ENCODE data around the gene SPSB1.
"Not testable (repeated sequence)": the region's sequence is repeated elsewhere in the genome, so short reads cannot be mapped to it uniquely, and the experiment has no call there.

SPSB1 gene

DNA sequence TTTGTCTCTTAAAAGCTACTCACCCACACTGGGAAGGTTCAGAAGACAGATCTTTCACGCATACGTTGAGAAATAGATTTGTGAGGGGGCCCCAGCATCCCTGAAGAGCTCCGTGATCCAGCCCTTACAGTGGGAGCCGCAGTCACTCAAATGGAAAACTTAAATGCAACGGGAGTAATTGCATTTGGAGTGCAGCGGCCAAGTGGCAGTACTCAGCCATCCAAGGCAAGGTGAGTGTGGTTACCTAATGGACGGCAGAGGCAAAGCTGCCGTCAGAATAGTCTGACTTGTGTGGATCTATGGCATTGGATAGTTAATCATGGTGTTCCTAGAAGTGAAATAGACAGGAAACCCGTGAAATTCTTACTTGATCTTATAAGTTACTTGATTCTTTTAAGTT is 5.1 kb downstream of the SPSB1 start:
- no peaks in the 10 kb centered on the region for H3K27me3 Mint-ChIP-seq
- peaks cover 5% of the 10 kb centered on the region for H3K4me1 Mint-ChIP-seq (ENCODE audit: low read depth)
- H3K27ac Mint-ChIP-seq, result no peak overlapping the region
- H3K4me3 Mint-ChIP-seq, result no peak overlapping the region
- no peaks in the 10 kb centered on the region for H3K9me3 Mint-ChIP-seq (ENCODE audit: low read depth)
- H3K36me3 Mint-ChIP-seq, result no peaks in the 10 kb centered on the region

DNA sequence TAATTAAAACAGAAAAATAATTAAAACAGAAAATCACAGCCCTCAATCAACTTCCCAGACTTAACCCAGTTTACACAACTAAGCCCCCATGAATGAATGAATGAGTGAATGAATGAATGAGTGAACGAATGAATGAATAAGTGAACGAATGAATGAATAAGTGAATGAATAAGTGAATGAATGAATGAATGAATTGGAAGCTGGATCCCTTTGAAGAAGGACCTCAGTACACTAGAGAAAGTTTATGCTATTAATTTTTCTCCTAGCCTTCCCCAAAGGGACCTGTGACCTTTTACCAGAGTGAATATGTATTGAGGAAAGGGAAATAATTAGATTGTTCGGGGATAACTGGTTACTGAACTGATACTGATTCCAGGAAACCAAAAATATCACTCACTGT is 5.6 kb downstream of the SPSB1 start:
- Mint-ChIP-seq H3K9me3 (ENCODE audit: low read depth) (no peaks in the 10 kb centered on the region), H3K36me3 (no peaks in the 10 kb centered on the region), H3K27ac (no peak overlapping the region), H3K4me1 (ENCODE audit: low read depth) (peaks cover 5% of the 10 kb centered on the region), H3K4me3 (no peak overlapping the region), H3K27me3 (no peaks in the 10 kb centered on the region)

DNA sequence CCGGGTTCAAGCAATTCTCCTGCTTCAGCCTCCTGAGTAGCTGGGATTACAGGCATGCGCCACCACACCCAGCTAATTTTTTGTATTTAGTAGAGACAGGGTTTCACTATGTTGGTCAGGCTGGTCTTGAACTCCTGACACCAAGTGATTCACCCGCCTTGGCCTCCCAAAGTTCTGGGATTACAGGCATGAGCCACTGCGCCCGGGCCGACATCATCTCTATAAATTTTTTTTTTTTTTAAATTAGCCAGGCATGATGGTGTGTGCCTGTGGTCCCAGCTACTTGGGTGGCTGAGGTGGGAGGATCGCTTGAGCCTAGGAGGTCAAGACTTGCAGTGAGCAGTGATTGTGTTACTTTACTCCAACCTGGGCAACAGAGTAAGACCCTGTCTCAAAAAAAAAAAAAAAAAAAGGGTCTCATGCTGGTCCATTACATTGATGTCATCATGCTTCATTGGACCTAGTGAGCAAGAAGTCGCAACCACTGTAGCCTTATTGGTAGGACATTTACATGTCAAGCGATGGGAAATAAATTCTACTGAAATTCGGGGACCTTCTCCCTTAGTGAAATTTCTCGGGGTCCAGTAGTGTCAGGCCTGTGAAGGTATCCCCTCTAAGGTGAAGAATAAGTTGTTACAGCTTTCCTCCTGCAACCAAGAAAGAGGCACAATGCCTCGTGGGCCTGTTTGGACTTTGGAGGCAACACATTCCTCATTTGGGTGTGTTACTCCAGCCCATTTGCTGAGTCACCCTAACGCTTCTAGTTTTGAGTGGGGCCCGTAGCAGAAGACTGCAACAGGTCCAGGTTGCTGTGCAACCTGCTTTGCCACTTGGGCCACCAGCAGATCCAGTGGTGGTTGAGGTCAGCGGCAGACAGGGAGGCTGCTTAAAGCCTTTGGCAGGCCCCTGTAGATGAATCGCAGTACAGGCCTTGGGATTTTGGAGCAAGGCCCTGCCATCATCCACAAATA is 7.2 kb downstream of the SPSB1 start:
- H3K4me3 Mint-ChIP-seq; H3K27ac Mint-ChIP-seq; H3K9me3 Mint-ChIP-seq (ENCODE audit: low read depth); H3K36me3 Mint-ChIP-seq; H3K27me3 Mint-ChIP-seq; H3K4me1 Mint-ChIP-seq (ENCODE audit: low read depth): not testable (repeated sequence)

DNA sequence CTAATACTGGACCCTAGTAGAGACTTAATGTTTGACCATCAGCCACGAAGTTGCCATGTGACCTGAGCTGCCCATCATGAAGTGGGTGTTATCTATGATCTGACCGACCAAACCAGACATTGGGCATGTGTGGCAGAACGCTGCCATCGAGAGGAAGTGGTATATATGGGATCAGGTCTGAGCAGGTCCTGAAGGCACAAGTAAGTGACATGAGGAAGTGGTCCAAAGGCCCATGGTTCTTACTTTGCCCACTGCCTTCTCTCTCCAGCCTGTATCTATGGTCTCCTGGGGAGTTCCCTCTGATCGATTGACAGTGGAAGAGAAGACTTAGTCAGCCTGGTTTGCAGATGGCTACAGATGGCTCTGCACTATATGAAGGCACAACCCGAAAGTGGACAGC is 7.9 kb downstream of the SPSB1 start:
- H3K36me3 Mint-ChIP-seq, result no peaks in the 10 kb centered on the region
- H3K4me3 Mint-ChIP-seq, result no peak overlapping the region
- H3K9me3 Mint-ChIP-seq (ENCODE audit: low read depth), result no peaks in the 10 kb centered on the region
- no peak overlapping the region for H3K27ac Mint-ChIP-seq
- H3K4me1 Mint-ChIP-seq (ENCODE audit: low read depth), result peaks cover 8% of the 10 kb centered on the region
- H3K27me3 Mint-ChIP-seq, result no peaks in the 10 kb centered on the region

DNA sequence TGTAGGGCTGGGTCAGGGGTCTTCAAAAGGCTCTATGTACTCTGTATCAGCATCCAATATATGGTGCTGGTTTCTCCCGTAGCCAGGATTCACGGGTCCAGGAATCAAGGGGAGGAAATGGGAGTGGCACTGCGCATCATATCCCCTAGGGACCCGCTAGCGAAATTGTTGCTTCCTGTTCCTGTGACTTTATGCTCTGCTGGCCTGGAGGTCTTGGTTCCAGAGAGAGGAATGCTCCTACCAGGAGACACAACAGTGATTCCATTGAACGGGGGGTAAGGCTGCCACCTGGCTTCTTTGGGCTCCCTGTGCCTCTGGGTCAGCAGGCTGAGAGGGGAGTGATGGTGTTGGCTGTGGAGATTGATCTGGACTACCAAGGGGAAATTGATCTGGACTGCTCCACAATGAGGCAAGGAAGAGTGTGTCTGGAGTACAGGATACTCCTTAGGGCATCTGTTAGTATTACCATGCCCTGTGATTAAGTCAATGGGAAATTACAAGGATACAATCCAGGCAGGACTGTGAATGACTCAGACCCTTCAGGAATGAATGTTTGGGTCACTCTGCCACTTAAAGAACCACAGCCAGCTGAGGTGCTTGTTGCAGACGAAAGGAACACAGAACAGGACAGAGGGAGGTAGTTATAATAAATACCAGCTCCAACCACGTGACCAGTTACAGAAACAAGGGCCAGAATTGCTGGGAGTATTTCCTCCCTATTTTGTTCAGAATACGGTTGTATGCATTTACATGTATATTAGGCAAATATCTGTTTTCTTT is 10.2 kb downstream of the SPSB1 start:
- H3K4me1 Mint-ChIP-seq (ENCODE audit: low read depth), result peaks cover 6% of the 10 kb centered on the region
- no peaks in the 10 kb centered on the region for H3K9me3 Mint-ChIP-seq (ENCODE audit: low read depth)
- no peaks in the 10 kb centered on the region for H3K27me3 Mint-ChIP-seq
- H3K36me3 Mint-ChIP-seq, result no peaks in the 10 kb centered on the region
- no peak overlapping the region for H3K27ac Mint-ChIP-seq
- no peak overlapping the region for H3K4me3 Mint-ChIP-seq

DNA sequence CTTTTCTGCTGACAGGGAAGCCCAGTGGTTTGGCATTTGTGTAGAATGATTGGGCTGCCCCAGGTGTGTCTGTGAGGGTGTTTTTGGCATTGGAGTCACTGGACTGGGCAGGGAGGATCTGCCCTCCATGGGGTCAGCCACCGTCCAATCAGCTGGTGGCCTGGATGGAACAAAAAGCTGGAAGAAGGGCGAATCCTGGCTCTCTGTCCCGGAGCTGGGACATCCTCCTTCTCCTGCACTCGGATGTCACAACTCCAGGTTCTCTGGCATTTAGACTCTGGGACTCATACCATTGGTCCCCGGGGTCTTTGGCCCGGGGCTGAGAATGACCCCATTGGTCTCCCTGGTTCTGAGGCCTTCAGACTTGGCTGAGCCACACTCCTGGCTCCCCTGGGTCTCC is 11.2 kb downstream of the SPSB1 start:
- Mint-ChIP-seq H3K36me3 (no peaks in the 10 kb centered on the region), H3K4me1 (ENCODE audit: low read depth) (peaks cover 6% of the 10 kb centered on the region), H3K4me3 (no peak overlapping the region), H3K27ac (no peak overlapping the region), H3K27me3 (no peaks in the 10 kb centered on the region), H3K9me3 (ENCODE audit: low read depth) (no peaks in the 10 kb centered on the region)

DNA sequence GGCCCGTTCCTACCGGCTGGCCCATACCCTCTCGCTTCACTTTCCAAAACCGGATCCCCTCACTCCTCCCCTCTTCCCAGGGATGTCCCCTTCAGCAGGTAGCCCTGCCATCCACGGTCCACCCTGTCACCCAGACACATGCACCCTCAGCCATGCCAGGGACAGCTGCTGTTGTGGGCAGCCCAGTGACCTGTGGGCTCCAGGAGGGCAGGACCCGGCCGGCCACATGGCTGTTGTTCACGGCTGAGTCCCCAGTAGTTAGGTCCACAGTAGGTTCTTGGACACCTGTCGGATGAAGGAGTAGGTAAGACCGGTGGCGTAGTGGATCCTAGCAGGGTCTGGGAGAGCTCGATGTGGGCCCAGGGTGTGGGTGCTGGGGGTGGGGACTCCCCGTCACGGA is 12.5 kb downstream of the SPSB1 start:
- peaks cover 6% of the 10 kb centered on the region for H3K4me1 Mint-ChIP-seq (ENCODE audit: low read depth)
- no peaks in the 10 kb centered on the region for H3K27me3 Mint-ChIP-seq
- no peaks in the 10 kb centered on the region for H3K36me3 Mint-ChIP-seq
- no peaks in the 10 kb centered on the region for H3K9me3 Mint-ChIP-seq (ENCODE audit: low read depth)
- H3K27ac Mint-ChIP-seq, result no peak overlapping the region
- H3K4me3 Mint-ChIP-seq, result no peak overlapping the region

DNA sequence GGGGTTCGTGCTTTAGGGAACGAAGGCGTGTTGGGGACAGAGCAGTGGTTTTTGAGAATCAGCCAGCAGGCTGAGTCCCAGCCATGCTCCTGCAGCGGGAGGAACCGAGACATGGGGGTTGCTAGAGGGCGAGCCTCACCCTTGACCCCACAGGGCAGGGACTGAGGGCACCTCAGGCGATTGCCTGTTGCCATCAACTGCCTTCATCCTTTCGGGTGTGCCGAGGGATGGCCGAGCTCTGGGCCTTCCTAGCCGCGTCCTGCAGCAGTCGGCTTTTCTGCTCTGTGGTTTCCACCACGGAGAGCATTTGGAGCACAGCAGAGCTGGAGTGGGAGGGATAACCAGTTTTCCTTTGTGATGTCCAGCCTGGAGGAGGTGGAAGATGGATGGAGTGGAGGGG is 13.3 kb downstream of the SPSB1 start:
- H3K36me3 Mint-ChIP-seq, result no peaks in the 10 kb centered on the region
- no peak overlapping the region for H3K27ac Mint-ChIP-seq
- H3K9me3 Mint-ChIP-seq (ENCODE audit: low read depth), result no peaks in the 10 kb centered on the region
- no peaks in the 10 kb centered on the region for H3K27me3 Mint-ChIP-seq
- peaks cover 3% of the 10 kb centered on the region for H3K4me1 Mint-ChIP-seq (ENCODE audit: low read depth)
- no peak overlapping the region for H3K4me3 Mint-ChIP-seq

DNA sequence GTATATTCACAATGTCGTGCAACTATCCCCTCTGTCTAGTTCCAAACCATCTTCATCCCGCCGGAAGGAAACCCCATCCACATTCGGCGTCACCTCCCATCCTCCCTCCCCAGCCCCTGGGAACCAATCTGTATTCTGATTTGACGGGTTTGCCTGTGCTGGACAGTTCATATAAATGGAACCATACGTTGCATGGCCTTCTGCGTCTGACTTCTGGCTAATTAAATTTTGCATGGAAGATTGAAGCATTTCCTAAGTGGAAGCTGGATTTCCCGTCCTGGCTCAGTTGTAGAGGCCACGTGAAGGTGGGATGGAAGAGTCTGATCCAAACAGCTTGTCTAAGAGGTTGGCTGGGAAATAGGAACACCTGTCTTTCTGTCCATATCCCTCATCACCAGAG is 14.6 kb downstream of the SPSB1 start:
- Mint-ChIP-seq H3K27me3 (no peaks in the 10 kb centered on the region), H3K9me3 (ENCODE audit: low read depth) (no peaks in the 10 kb centered on the region), H3K4me1 (ENCODE audit: low read depth) (peaks cover 3% of the 10 kb centered on the region), H3K4me3 (no peak overlapping the region), H3K36me3 (no peaks in the 10 kb centered on the region), H3K27ac (no peak overlapping the region)

DNA sequence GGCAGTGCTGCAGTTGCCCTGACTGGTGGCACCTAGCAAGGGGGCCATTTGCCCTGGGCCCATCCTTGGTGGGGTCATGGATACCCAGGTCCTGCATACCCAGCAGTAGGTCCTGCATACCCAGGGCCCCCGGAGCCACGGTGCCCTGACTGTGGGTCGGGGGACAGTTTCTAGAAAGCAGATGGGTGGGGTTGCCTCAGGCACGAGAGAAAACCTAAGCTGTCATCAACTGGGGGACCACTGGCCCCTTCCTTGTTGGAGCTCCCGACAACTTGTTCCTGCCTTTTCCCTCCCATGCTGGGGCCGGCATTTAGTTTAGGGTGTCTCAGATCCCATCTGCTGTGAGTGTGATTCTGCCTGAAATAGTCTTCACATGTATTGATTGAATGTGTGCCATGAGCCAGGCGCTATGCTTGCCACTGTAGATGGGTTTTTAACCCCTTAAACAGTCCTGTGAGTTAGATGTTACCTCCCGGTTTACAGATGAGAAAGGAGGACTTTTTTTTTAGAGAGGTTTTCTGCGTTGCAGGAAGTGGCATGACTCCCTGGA is 15.6 kb downstream of the SPSB1 start:
- no peaks in the 10 kb centered on the region for H3K9me3 Mint-ChIP-seq (ENCODE audit: low read depth)
- peaks cover 3% of the 10 kb centered on the region for H3K4me1 Mint-ChIP-seq (ENCODE audit: low read depth)
- no peaks in the 10 kb centered on the region for H3K36me3 Mint-ChIP-seq
- H3K27me3 Mint-ChIP-seq, result no peaks in the 10 kb centered on the region
- H3K27ac Mint-ChIP-seq, result no peak overlapping the region
- H3K4me3 Mint-ChIP-seq, result no peak overlapping the region

DNA sequence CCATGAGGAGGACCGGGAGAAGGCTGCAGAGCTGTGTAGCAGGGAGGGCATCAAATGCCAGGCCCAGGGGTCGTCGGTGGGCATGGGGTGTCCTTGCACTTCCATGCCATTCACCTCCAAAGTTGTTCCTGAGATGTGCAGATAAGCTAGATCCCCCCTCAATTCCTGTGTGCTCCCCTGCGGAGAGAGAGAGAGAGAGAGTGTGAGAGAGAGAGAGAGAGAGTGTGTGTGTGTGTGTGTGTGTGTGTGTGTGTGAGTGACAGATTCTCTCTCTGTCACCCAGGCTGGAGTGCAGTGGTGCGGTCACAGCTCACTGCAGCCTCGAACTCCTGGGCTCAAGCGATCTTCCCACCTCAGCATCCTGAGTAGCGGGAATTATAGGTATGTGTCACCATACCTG is 16.4 kb downstream of the SPSB1 start:
- Mint-ChIP-seq H3K9me3 (ENCODE audit: low read depth) (no peaks in the 10 kb centered on the region), H3K4me3 (no peak overlapping the region), H3K27me3 (no peaks in the 10 kb centered on the region), H3K36me3 (no peaks in the 10 kb centered on the region), H3K4me1 (ENCODE audit: low read depth) (no peaks in the 10 kb centered on the region), H3K27ac (no peak overlapping the region)

DNA sequence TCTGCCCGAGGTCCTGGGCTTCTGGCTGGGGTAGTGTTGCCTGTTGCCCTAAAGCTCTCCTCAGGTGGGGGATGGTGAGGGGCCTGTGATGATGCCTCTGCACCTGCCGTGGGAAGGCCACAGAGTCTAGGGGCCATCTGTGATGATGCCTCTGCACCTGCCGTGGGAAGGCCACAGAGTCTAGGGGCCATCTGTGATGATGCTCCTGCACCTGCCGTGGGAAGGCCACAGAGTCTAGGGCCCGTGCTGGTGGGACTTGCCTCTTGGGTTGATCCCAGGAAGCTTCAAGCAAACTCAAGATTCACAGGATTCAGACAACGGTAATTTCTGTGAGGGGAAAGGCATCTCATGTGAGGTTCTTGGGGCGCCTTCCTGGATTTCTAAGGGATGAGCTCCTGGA is 17.3 kb downstream of the SPSB1 start:
- Mint-ChIP-seq H3K27ac (no peak overlapping the region), H3K36me3 (no peaks in the 10 kb centered on the region), H3K9me3 (ENCODE audit: low read depth) (no peaks in the 10 kb centered on the region), H3K4me3 (no peak overlapping the region), H3K27me3 (no peaks in the 10 kb centered on the region), H3K4me1 (ENCODE audit: low read depth) (peaks cover 7% of the 10 kb centered on the region)

DNA sequence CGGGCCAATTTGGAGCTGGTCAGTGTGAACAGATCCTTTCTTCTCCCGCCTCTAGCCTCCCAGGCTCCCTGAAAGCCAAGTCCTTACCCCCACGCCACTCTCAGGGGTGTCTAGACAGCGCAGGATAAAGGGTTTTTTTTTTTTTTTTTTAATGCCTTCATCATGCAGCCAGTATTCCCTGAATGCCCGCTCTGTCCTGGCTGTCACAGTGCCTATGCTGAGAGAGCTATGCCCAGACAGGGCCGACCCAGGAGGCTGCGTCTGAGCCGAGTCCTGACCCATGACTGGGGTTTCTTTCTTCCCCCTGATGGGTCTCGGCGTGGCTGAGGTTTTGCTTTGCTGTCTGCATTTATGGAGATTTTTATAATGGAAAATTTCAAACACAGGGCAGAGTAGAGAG is 18.3 kb downstream of the SPSB1 start:
- no peaks in the 10 kb centered on the region for H3K9me3 Mint-ChIP-seq (ENCODE audit: low read depth)
- no peaks in the 10 kb centered on the region for H3K27me3 Mint-ChIP-seq
- peaks cover 16% of the 10 kb centered on the region for H3K4me1 Mint-ChIP-seq (ENCODE audit: low read depth)
- no peaks in the 10 kb centered on the region for H3K36me3 Mint-ChIP-seq
- H3K4me3 Mint-ChIP-seq, result no peak overlapping the region
- H3K27ac Mint-ChIP-seq, result no peak overlapping the region

DNA sequence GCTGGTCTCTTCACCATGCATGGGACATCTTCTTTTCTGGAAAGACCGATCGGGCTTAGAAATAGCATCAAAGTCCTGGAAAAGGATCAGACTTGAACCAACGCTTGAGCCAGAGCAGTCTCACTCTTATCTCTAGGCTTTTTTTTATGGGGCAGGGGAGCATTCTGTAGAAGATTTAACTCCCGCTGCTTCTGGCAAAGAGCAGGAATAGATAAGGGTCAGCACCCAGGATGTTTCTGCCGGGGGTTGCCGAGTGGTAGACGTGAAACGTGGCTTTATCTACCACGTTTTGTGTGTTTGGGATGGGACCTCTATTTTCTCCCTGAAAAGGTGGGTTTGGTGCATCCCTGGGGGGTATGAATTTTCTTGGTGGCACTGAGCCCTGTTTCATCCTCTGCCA is 18.8 kb downstream of the SPSB1 start:
- peaks cover 18% of the 10 kb centered on the region for H3K4me1 Mint-ChIP-seq (ENCODE audit: low read depth)
- H3K27me3 Mint-ChIP-seq, result no peaks in the 10 kb centered on the region
- no peak overlapping the region for H3K4me3 Mint-ChIP-seq
- no peaks in the 10 kb centered on the region for H3K36me3 Mint-ChIP-seq
- H3K27ac Mint-ChIP-seq, result no peak overlapping the region
- H3K9me3 Mint-ChIP-seq (ENCODE audit: low read depth), result no peaks in the 10 kb centered on the region

DNA sequence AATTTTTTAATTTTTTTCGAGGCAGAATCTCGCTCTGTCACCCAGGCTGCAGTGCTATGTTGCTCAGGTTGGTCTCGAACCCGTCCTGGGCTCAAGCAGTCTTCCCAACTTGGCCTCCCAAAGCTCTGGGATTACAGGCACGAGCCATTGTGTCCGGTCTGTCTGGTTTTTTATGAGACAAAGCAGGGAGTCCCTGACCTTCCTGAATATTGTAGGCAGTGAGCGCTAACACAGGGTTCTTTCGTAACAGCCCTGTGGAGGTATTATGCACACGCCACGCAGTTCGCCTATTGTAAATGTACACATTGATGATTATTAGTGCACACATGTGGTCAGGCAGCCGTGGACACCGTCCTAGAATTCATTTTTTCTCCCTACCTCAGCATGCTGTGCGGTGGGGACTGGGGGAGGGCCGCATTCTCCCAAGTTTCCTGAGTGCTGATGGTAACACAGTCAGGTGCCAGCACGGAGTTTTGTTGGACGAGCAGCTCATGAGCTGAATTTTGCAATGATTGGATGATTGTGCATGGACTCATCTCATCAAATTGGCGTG is 19.6 kb downstream of the SPSB1 start:
- H3K36me3 Mint-ChIP-seq, result no peaks in the 10 kb centered on the region

More for the DNA sequence above, 19.6 kb downstream of the SPSB1 start:
- Mint-ChIP-seq H3K27me3 (no peaks in the 10 kb centered on the region), H3K9me3 (ENCODE audit: low read depth) (no peaks in the 10 kb centered on the region), H3K4me1 (ENCODE audit: low read depth) (peaks cover 23% of the 10 kb centered on the region), H3K4me3 (no peak overlapping the region), H3K27ac (no peak overlapping the region)
